Neural cell (in vitro differentiated cells): ENCODE data around the gene ADRA2B. TPM values are rescaled to one million over a fixed set of nuclear protein-coding genes. Genes with fewer than 3 reads are reported as not detected.

Experiments used
- H2AFZ ChIP-seq: fragments of 200-600, 300-800 bp; sonication (generic), shearing (Covaris generic); 2 replicates; pipeline ENCODE4 v1.6.0; 2014; ENCODE audit warnings: low read depth, mild to moderate bottlenecking, antibody characterized with exemption, low read length, moderate library complexity
- H3F3A ChIP-seq: fragments of 200-600 bp; shearing (Covaris generic); 2 replicates; pipeline ENCODE4 v1.6.1; 2016; ENCODE audit warnings: mild to moderate bottlenecking, moderate library complexity, mixed read lengths, antibody characterized with exemption, low read length; ENCODE audit not compliant: insufficient read depth, poor library complexity, severe bottlenecking
- H3K27ac ChIP-seq: fragments of 200-600, 300-800 bp; sonication (generic), shearing (Covaris generic); 2 replicates; pipeline ENCODE4 v1.5.1; 2014; ENCODE audit warnings: mild to moderate bottlenecking, low read length, moderate library complexity
- H3K27me3 ChIP-seq: fragments of 300-800, 200-600 bp; sonication (generic), shearing (Covaris generic); 2 replicates; pipeline ENCODE4 v1.6.0; 2014; ENCODE audit warnings: mild to moderate bottlenecking, low read depth, low read length, moderate library complexity; ENCODE audit not compliant: insufficient read depth
- H3K36me3 ChIP-seq: fragments of 300-800, 200-600 bp; sonication (generic), shearing (Covaris generic); 2 replicates; pipeline ENCODE4 v1.5.1; 2014; ENCODE audit warnings: mild to moderate bottlenecking, antibody characterized with exemption, low read length, moderate library complexity; ENCODE audit not compliant: insufficient read depth
- H3K4me2 ChIP-seq: fragments of 300-800, 200-600 bp; sonication (generic), shearing (Covaris generic); 2 replicates; pipeline ENCODE4 v1.6.0; 2014; ENCODE audit warnings: mild to moderate bottlenecking, low read length
- H3K4me3 ChIP-seq: fragments of 300-800, 200-600 bp; sonication (generic), shearing (Covaris generic); 2 replicates; pipeline ENCODE4 v1.5.1; 2014; ENCODE audit warnings: mild to moderate bottlenecking, low read length, moderate library complexity
- H3K79me2 ChIP-seq: fragments of 200-600 bp; shearing (Covaris generic); replicated peaks from 2 replicates; pipeline ENCODE4 v1.6.0; 2014; ENCODE audit warnings: mild to moderate bottlenecking, low read length, moderate library complexity; ENCODE audit not compliant: insufficient read depth
- H3K9ac ChIP-seq: fragments of 300-800, 200-600 bp; sonication (generic), shearing (Covaris generic); 2 replicates; pipeline ENCODE4 v1.6.1; 2016; ENCODE audit warnings: mild to moderate bottlenecking, low read length, mixed read lengths
- H3K9me2 ChIP-seq: fragments of 200-600 bp; shearing (Covaris generic); 2 replicates; pipeline ENCODE4 v1.6.1; 2016; ENCODE audit warnings: mild to moderate bottlenecking, low read length, mixed read lengths; ENCODE audit not compliant: insufficient read depth
- H3K9me3 ChIP-seq: fragments of 200-600, 300-800 bp; sonication (generic), shearing (Covaris generic); 2 replicates; pipeline ENCODE4 v1.6.1; 2016; ENCODE audit warnings: mild to moderate bottlenecking, mixed run types, low read length, moderate library complexity, mixed read lengths
- H4K20me1 ChIP-seq: fragments of 200-600 bp; shearing (Covaris generic); 2 replicates; pipeline ENCODE4 v1.6.1; 2016; ENCODE audit warnings: mild to moderate bottlenecking, mixed run types; ENCODE audit not compliant: insufficient read depth
- CTCF ChIP-seq: fragments of 450-650 bp; IDR thresholded peaks from 2 replicates; pipeline ENCODE4 v1.5.1; 2014; ENCODE audit warnings: antibody characterized with exemption, mild to moderate bottlenecking, moderate library complexity; ENCODE audit not compliant: poor library complexity, severe bottlenecking
- EP300 ChIP-seq: fragments of 450-650 bp; conservative IDR thresholded peaks from 2 replicates; pipeline ENCODE4 v1.6.1; 2014; ENCODE audit warnings: antibody characterized with exemption, mild to moderate bottlenecking, moderate library complexity; ENCODE audit not compliant: poor library complexity, severe bottlenecking
- EZH2 ChIP-seq: fragments of 200-600, 300-800 bp; shearing (Covaris generic), sonication (generic); IDR thresholded peaks from 2 replicates; pipeline ENCODE4 v1.6.1; 2014; ENCODE audit warnings: antibody characterized with exemption, low read length, borderline replicate concordance, mild to moderate bottlenecking; ENCODE audit not compliant: insufficient read depth, poor library complexity, severe bottlenecking
- MXI1 ChIP-seq: fragments of 450-650 bp; conservative IDR thresholded peaks from 2 replicates; pipeline ENCODE4 v1.6.1; 2014; ENCODE audit warnings: antibody characterized with exemption, mild to moderate bottlenecking; ENCODE audit not compliant: poor library complexity, severe bottlenecking
- POLR2AphosphoS5 ChIP-seq: IDR thresholded peaks from 2 replicates; pipeline ENCODE4 v1.6.1; 2012
- RAD21 ChIP-seq: fragments of 450-650 bp; conservative IDR thresholded peaks from 2 replicates; pipeline ENCODE4 v1.6.1; 2014; ENCODE audit warnings: antibody characterized with exemption, mild to moderate bottlenecking, moderate library complexity
- SMC3 ChIP-seq: fragments of 450-650 bp; conservative IDR thresholded peaks from 2 replicates; pipeline ENCODE4 v1.6.1; 2014; ENCODE audit warnings: antibody characterized with exemption, mild to moderate bottlenecking, moderate library complexity; ENCODE audit not compliant: poor library complexity
- TAF1 ChIP-seq: IDR thresholded peaks from 2 replicates; pipeline ENCODE4 v1.6.1; 2012; ENCODE audit warnings: low read depth
- polyA plus RNA-seq: library from polyadenylated mRNA; depleted of rRNA; stranded (reverse); fragments of >200 nt; gene quantifications from 2 replicates; pipeline ENCODE4 v1.2.3, GENCODE V29; 2014
- TF ChIP-seq, protein P1 (sequence below): IDR thresholded peaks from 2 replicates; pipeline ENCODE4 v1.6.1; 2012; ENCODE audit warnings: borderline replicate concordance

Gene ADRA2B
- polyA plus RNA-seq, 1 donor from 2014 or later: not detected

DNA sequence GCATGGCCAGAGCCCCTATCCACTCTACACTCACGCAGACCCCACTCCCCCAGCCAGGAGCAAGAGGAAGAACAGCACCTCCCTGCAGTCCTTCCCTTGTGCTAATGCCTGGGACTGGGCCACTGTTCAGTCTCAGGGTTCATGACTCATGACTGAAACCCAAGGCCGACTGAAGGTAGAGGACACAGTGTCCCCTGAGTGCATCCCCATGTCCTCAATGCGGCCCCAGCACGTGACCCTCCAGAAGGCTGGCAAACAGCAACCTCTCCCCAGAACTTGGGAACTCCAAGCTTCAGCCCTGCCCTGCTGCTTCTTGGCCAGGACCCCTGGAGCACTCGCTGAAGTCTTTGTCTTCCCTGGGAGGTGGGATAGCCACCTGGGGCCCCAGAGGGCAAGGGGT lies 6.0 kb upstream of the ADRA2B start:
- no peak overlapping the region for H3K4me3 ChIP-seq
- H3K27me3 ChIP-seq: peaks cover 9% of the 10 kb centered on the region
- TF ChIP-seq POLR2AphosphoS5 (no peak), EZH2 (no peak), RAD21 (no peak), MXI1 (no peak), CTCF (no peak), SMC3 (no peak), TAF1 (no peak), EP300 (no peak)
- TF ChIP-seq, protein P1, sequence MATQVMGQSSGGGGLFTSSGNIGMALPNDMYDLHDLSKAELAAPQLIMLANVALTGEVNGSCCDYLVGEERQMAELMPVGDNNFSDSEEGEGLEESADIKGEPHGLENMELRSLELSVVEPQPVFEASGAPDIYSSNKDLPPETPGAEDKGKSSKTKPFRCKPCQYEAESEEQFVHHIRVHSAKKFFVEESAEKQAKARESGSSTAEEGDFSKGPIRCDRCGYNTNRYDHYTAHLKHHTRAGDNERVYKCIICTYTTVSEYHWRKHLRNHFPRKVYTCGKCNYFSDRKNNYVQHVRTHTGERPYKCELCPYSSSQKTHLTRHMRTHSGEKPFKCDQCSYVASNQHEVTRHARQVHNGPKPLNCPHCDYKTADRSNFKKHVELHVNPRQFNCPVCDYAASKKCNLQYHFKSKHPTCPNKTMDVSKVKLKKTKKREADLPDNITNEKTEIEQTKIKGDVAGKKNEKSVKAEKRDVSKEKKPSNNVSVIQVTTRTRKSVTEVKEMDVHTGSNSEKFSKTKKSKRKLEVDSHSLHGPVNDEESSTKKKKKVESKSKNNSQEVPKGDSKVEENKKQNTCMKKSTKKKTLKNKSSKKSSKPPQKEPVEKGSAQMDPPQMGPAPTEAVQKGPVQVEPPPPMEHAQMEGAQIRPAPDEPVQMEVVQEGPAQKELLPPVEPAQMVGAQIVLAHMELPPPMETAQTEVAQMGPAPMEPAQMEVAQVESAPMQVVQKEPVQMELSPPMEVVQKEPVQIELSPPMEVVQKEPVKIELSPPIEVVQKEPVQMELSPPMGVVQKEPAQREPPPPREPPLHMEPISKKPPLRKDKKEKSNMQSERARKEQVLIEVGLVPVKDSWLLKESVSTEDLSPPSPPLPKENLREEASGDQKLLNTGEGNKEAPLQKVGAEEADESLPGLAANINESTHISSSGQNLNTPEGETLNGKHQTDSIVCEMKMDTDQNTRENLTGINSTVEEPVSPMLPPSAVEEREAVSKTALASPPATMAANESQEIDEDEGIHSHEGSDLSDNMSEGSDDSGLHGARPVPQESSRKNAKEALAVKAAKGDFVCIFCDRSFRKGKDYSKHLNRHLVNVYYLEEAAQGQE: no peak
- H3K27ac ChIP-seq: no peak overlapping the region
- no peaks in the 10 kb centered on the region for H3K36me3 ChIP-seq
- H3F3A ChIP-seq: no peaks in the 10 kb centered on the region
- no peak overlapping the region for H3K9ac ChIP-seq
- no peaks in the 10 kb centered on the region for H4K20me1 ChIP-seq
- H3K9me2 ChIP-seq: no peaks in the 10 kb centered on the region
- H3K79me2 ChIP-seq: no peaks in the 10 kb centered on the region
- no peak overlapping the region for H2AFZ ChIP-seq
- H3K4me2 ChIP-seq: no peak overlapping the region
- H3K9me3 ChIP-seq: no peaks in the 10 kb centered on the region

GRCh38 chr2:96121414-96121813 lies 5.0 kb upstream of the ADRA2B start:
- Histone ChIP-seq H3F3A (no peaks in the 10 kb centered on the region), H3K9me2 (no peaks in the 10 kb centered on the region), H4K20me1 (no peaks in the 10 kb centered on the region), H3K79me2 (no peaks in the 10 kb centered on the region), H3K9ac (no peak overlapping the region), H2AFZ (no peak overlapping the region), H3K27me3 (peaks cover 18% of the 10 kb centered on the region), H3K4me2 (no peak overlapping the region), H3K36me3 (no peaks in the 10 kb centered on the region), H3K27ac (no peak overlapping the region), H3K4me3 (no peak overlapping the region), H3K9me3 (no peaks in the 10 kb centered on the region)
- TF ChIP-seq EP300 (no peak), CTCF (no peak), MXI1 (no peak), SMC3 (no peak), POLR2AphosphoS5 (no peak), TAF1 (no peak), EZH2 (no peak), RAD21 (no peak)
- TF ChIP-seq, protein P1: no peak
